Kidney (tissue), 14 donors: ENCODE results near the gene SP4. TPM values are rescaled to one million over a fixed set of nuclear protein-coding genes. Genes with fewer than 3 reads are reported as not detected.

Source experiments
- DNase-seq, 5 donors: peaks; one replicate each; pipeline ENCODE4 v3.0.0-alpha.2; 2013 to 2020
- FAIRE-seq: peaks from 2 replicates; lab custom pipeline; 2012; peaks lifted over from hg19 to GRCh38; lab: Jason Lieb, UNC
- H3K27ac ChIP-seq, 2 donors: one replicate each; pipeline ENCODE4 v1.7.0; 2013; ENCODE audit warnings: low read depth in 2 of 2, low read length in 2 of 2, inconsistent platforms in 1 of 2
- H3K27me3 ChIP-seq: one replicate; pipeline ENCODE4 v1.7.1; 2013; ENCODE audit warnings: low read length, inconsistent platforms; ENCODE audit not compliant: control insufficient read depth, insufficient read depth
- H3K36me3 ChIP-seq, 3 donors: one replicate each; pipeline versions ENCODE4 v1.7.0 to v1.7.1; 2013; ENCODE audit warnings: low read length in 3 of 3, control low read depth in 1 of 3, inconsistent platforms in 1 of 3; ENCODE audit not compliant: insufficient read depth in 3 of 3, control insufficient read depth in 2 of 3
- H3K4me1 ChIP-seq, 3 donors: one replicate each; pipeline versions ENCODE4 v1.7.0 to v1.7.1; 2013; ENCODE audit warnings: low read length in 3 of 3, inconsistent platforms in 1 of 3, low read depth in 1 of 3; ENCODE audit not compliant: control insufficient read depth in 2 of 3, insufficient read depth in 2 of 3
- H3K4me3 ChIP-seq, 3 donors: one replicate each; pipeline versions ENCODE4 v1.7.0 to v1.8.1; 2013; ENCODE audit warnings: low read length in 3 of 3, control low read depth in 1 of 3, inconsistent platforms in 1 of 3
- H3K9ac ChIP-seq, 3 donors: one replicate each; pipeline versions ENCODE4 v1.7.0 to v1.7.1; 2013; ENCODE audit warnings: low read length in 3 of 3, control low read depth in 1 of 3, inconsistent platforms in 1 of 3
- H3K9me3 ChIP-seq, 3 donors: one replicate each; pipeline versions ENCODE4 v1.7.0 to v1.7.1; 2013; ENCODE audit warnings: low read length in 3 of 3, control low read depth in 1 of 3, inconsistent platforms in 1 of 3; ENCODE audit not compliant: control insufficient read depth in 2 of 3, insufficient read depth in 1 of 3
- CTCF ChIP-seq: IDR thresholded peaks from 3 replicates; pipeline ENCODE4 v1.5.1; 2012; ENCODE audit warnings: mild to moderate bottlenecking, moderate library complexity, borderline replicate concordance; ENCODE audit not compliant: insufficient read depth; ENCODE audit errors: extremely low read depth
- intact Hi-C: fragments of 100-400 bp; cut with DNase I; formaldehyde crosslinking; loops from one replicate; pipeline ENCODE4 v1.11.1; 2022
- polyA plus RNA-seq: library from polyadenylated mRNA; stranded (reverse); fragments of 350-450 nt; fragmentation: Illumina TruSeq; extraction: RNeasy Lipid Tissue Mini Kit (QIAGEN cat#74804); gene quantifications from one replicate; pipeline ENCODE4 v1.2.3, GENCODE V29; 2014; ENCODE audit warnings: low read depth, low replicate concordance; ENCODE audit not compliant: insufficient read depth
- total RNA-seq: library from RNA; stranded (reverse); fragmentation: NEBNext Ultra II Directional; extraction: Animal tissue kit (Norgen Biotek cat#: 25700); gene quantifications from one replicate; pipeline ENCODE4 v1.2.1, GENCODE V29; 2021
- donor health status: control.
- donor health status: control.
- donor health status: control.
- donor health status: control.
- donor health status: control.
- donor health status: DM: yes; HTN: yes; CAD: no.
- donor health status: Normal renal cell carcinoma (clear cell type).

SP4 gene
- total and polyA plus RNA-seq, 2 donors from 2014 or later, result 1.2 to 11.2 TPM

DNA sequence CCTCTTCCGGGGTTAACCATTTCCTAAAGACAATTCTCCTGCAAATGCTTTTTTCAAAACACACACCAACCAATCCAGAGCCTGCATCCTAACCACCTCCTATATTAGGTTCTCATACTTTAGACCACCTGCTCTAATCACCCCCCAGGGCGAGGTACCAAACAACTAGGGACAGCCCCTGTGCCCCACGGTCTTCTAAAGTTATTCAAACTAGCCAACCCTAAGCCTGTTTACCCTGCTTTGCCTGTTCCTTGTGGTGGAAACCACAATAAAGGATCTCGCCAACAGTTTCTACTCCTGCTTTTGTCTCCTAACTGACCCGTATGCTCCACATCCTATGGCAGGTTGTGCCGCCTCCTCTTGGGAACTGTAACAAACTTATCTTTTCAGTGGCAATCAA is 21.1 kb downstream of the SP4 start:
- no peak for DNase-seq
- intact Hi-C loops, result no loop called here

GRCh38 chr7:21450076-21450475 is 22.2 kb downstream of the SP4 start:
- no peak for DNase-seq
- no peak for FAIRE-seq
- H3K9ac ChIP-seq, result no peak overlapping the region
- peaks cover 0 to 1% (median 0%) of the 10 kb centered on the region in 3 donors for H3K9me3 ChIP-seq
- intact Hi-C loops, result no loop called here
- H3K36me3 ChIP-seq, result no peaks in the 10 kb centered on the region
- H3K4me1 ChIP-seq, result no peaks in the 10 kb centered on the region
- no peaks in the 10 kb centered on the region for H3K27me3 ChIP-seq
- no peak overlapping the region for H3K27ac ChIP-seq
- no peak overlapping the region for H3K4me3 ChIP-seq
- TF ChIP-seq CTCF, result no peak

More for the DNA sequence above, 21.1 kb downstream of the SP4 start:
- no peak for TF ChIP-seq CTCF
- Histone ChIP-seq H3K27me3 (no peaks in the 10 kb centered on the region), H3K9me3 (peaks cover 0 to 1% (median 0%) of the 10 kb centered on the region in 3 donors), H3K9ac (no peak overlapping the region), H3K4me3 (no peak overlapping the region), H3K27ac (no peak overlapping the region), H3K4me1 (no peaks in the 10 kb centered on the region), H3K36me3 (no peaks in the 10 kb centered on the region)
- no peak for FAIRE-seq

DNA sequence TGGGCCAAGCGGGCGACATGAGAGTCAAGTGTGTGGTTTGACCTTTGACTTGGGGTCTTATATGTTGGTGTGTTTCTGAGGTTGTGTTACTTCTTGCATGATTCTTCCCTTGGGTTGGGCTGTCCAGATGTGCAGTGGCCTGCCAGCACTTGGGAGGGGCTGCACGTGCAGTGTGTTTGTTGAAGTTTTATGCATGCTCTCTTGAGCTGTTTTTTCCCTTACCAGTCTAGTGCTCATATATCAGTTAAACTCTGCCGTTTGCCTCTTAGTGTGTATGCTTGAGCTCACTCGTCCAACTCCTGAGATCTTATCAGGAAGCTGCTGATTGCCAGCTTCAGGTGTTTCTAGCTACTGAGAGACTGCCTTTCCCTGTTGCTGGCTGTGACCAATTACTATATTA is 23.1 kb downstream of the SP4 start:
- H3K27me3 ChIP-seq, result no peaks in the 10 kb centered on the region
- H3K4me3 ChIP-seq, result no peak overlapping the region
- FAIRE-seq (no peak), DNase-seq (peak in 1 of 5 donors; percentile 32)
- no peak overlapping the region for H3K9ac ChIP-seq
- no peaks in the 10 kb centered on the region for H3K4me1 ChIP-seq
- no peak overlapping the region for H3K27ac ChIP-seq
- no peak for TF ChIP-seq CTCF
- intact Hi-C loops, result no loop called here
- H3K9me3 ChIP-seq, result peaks cover 0 to 1% (median 0%) of the 10 kb centered on the region in 3 donors
- H3K36me3 ChIP-seq, result no peaks in the 10 kb centered on the region

DNA sequence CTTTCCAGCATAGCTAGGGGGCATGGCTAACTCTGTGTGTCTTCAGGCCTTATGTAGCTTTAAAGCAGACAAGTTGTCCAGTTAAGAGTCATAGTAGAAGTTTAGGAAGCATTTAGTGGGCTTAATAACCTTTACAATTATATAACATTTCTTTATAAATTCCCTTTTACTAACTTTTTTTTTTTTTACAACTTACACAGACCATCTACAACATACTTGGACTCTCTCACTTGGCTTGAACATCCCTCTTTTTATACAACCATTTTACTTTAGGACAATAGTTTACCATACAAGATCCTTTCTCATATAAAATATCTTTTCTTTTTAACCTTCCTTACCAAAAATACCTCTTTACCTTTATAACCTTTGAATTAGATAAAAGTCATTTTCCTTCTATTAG is 26.3 kb downstream of the SP4 start:
- Histone ChIP-seq H3K4me3 (no peak overlapping the region), H3K9me3 (peaks cover 0 to 1% (median 0%) of the 10 kb centered on the region in 3 donors), H3K27ac (no peak overlapping the region), H3K9ac (no peak overlapping the region), H3K4me1 (no peaks in the 10 kb centered on the region), H3K36me3 (no peaks in the 10 kb centered on the region), H3K27me3 (no peaks in the 10 kb centered on the region)
- no peak for FAIRE-seq
- no peak for DNase-seq
- no peak for TF ChIP-seq CTCF
- intact Hi-C loops, result no loop called here
